GM19238 (cell line): ENCODE results near the gene TNRC18.
"Not testable (repeated sequence)": the region's sequence is repeated elsewhere in the genome, so short reads cannot be mapped to it uniquely, and the experiment has no call there.

Source experiments
- DNase-seq: peaks from one replicate; pipeline ENCODE4 v3.0.0; 2011; ENCODE audit warnings: low spot score; ENCODE audit not compliant: insufficient read length

Gene TNRC18

GRCh38 chr7:5294169-5294987 lies 129.3 kb downstream of the TNRC18 start:
- DNase-seq = no peak

- DNase-seq = not testable (repeated sequence)
Measured at GRCh38 chr7:5291711-5292335, 131.8 kb downstream of the TNRC18 start.

- DNase-seq = no peak
Measured at GRCh38 chr7:5291301-5291700, 132.3 kb downstream of the TNRC18 start.

GRCh38 chr7:5289355-5289754 lies 134.3 kb downstream of the TNRC18 start:
- no peak for DNase-seq

- not testable (repeated sequence) for DNase-seq
Measured at GRCh38 chr7:5288560-5288959, 135.1 kb downstream of the TNRC18 start.

- no peak for DNase-seq
Measured at GRCh38 chr7:5287802-5288201, 135.8 kb downstream of the TNRC18 start.

- DNase-seq = not testable (repeated sequence)
Measured at GRCh38 chr7:5287373-5287772, 136.3 kb downstream of the TNRC18 start.

- DNase-seq = no peak
Measured at GRCh38 chr7:5286933-5287332, 136.7 kb downstream of the TNRC18 start.

GRCh38 chr7:5284304-5285281 lies 139.0 kb downstream of the TNRC18 start:
- DNase-seq = peak; percentile 40

GRCh38 chr7:5283421-5284303 lies 140.0 kb downstream of the TNRC18 start:
- no peak for DNase-seq

- DNase-seq = no peak
Measured at GRCh38 chr7:5282543-5283316, 140.9 kb downstream of the TNRC18 start, which contains the start of gene SLC29A4. TSS of gene SLC29A4 (plus strand) at chr7:5282943. CDS start at chr7:5287817, 4,874 bp downstream.

GRCh38 chr7:5281598-5282500 lies 141.8 kb downstream of the TNRC18 start:
- DNase-seq = not testable (repeated sequence)

GRCh38 chr7:5279734-5280133 lies 143.9 kb downstream of the TNRC18 start:
- no peak for DNase-seq

- no peak for DNase-seq
Measured at GRCh38 chr7:5278766-5279165, 144.9 kb downstream of the TNRC18 start.

- no peak for DNase-seq
Measured at GRCh38 chr7:5276611-5277010, 147.0 kb downstream of the TNRC18 start.

GRCh38 chr7:5276123-5276522 lies 147.5 kb downstream of the TNRC18 start:
- DNase-seq = not testable (repeated sequence)

GRCh38 chr7:5275510-5275909 lies 148.1 kb downstream of the TNRC18 start:
- not testable (repeated sequence) for DNase-seq

GRCh38 chr7:5274985-5275431 lies 148.6 kb downstream of the TNRC18 start:
- not testable (repeated sequence) for DNase-seq

GRCh38 chr7:5274441-5274840 lies 149.2 kb downstream of the TNRC18 start:
- DNase-seq = no peak
